Cardiac fibroblast (primary cell): ENCODE measurements around the gene KATNIP.

Experiments used
- DNase-seq, 2 donors: peaks; one replicate each; pipeline versions ENCODE4 v3.0.0 to v3.0.0-alpha.2; 2010; ENCODE audit warnings: low read depth in 2 of 2
- H3K4me3 ChIP-seq, 2 donors: replicated peaks in 1 of 2; 1 replicate in 1 of 2; 2 replicates in 1 of 2; pipeline ENCODE4 v1.5.1; 2011; ENCODE audit warnings: low read depth in 2 of 2, low read length in 2 of 2, mild to moderate bottlenecking in 2 of 2, moderate library complexity in 1 of 2
- CTCF ChIP-seq: IDR thresholded peaks from one replicate; pipeline ENCODE4 v1.5.1; 2011; ENCODE audit warnings: low read depth, mild to moderate bottlenecking, low read length, inconsistent platforms

Gene KATNIP

DNA sequence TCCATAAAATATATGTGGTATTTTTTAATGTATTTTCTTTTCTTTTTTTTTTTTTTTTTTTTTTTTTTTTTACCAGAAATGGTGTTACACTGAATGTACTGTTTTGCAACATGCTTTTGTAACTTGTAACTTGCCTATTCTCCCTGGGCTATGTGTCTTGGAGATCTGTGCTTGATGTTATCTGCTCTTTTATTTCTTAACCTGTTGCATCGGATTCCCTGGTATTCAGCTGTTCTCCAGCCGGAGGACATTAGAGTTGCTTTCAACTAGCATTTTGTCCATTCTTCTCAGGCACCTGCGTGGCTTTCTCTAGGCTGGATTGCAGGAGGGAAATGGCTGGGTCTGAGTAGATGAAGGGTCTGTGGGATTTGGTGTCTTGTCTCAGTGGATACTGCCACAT lies 47.4 kb downstream of the KATNIP start:
- no peak for TF ChIP-seq CTCF
- no peak for DNase-seq
- no peak overlapping the region for H3K4me3 ChIP-seq

- TF ChIP-seq CTCF: no peak
- no peak for DNase-seq
These were observed 48.3 kb downstream of the KATNIP start for GRCh38 chr16:27598220-27598619.

DNA sequence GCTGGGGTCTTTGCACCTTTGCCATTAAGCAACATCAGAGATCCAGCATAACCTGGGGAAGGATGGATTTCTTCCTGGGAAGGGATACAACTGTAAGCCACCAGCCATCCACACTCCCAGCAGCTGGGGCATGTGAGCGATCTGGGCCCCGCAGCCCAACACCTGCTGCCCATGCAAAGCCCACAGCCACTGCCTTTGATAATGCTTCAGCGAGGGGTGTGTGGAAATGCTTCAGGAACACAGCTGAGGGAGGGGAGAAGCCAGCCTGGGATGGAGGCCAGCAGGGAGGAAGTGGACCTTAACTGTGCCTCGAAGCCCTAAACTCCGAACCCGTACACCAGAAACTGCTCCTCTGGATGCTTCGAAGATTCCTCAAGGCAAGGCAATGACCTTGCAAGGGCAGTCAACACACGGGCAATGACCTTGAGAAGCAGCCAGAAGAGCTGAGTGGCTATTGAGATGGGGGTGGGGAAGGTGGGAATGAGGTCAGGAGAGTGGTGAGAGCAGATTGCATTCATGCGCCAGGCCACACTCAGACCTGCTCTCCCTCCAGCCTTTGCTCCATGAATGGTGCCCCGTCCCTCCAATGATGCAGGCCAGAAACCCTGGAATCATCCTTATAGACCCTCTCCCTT lies 49.1 kb downstream of the KATNIP start:
- H3K4me3 ChIP-seq: no peak overlapping the region
- TF ChIP-seq CTCF: no peak
- no peak for DNase-seq

More at GRCh38 chr16:27598220-27598619, 48.3 kb downstream of the KATNIP start:
- H3K4me3 ChIP-seq: no peak overlapping the region

GRCh38 chr16:27599606-27600005 lies 49.7 kb downstream of the KATNIP start:
- TF ChIP-seq CTCF: no peak
- DNase-seq: no peak
- H3K4me3 ChIP-seq: no peak overlapping the region
